ENCODE data around the gene TF.

The TF gene

GRCh38 chr3:133758568-133758928, 12.4 kb downstream of the TF start:
- Histone ChIP-seq H3K27ac (ENCODE audit: low read length) (no peak overlapping the region), H3K36me3 (ENCODE audit: control insufficient read depth in 1 of 2, insufficient read depth in 2 of 2, low read length in 2 of 2) (no peaks in the 10 kb centered on the region), H3K4me1 (ENCODE audit: control insufficient read depth in 1 of 2, insufficient read depth in 2 of 2, low read length in 2 of 2) (no peaks in the 10 kb centered on the region)

GRCh38 chr3:133758964-133759739, 13.0 kb downstream of the TF start:
- Histone ChIP-seq H3K27me3 (ENCODE audit: low read depth, low read length) (no peaks in the 10 kb centered on the region), H3K9me3 (ENCODE audit: control insufficient read depth in 1 of 2, low read length in 2 of 2) (no peaks in the 10 kb centered on the region), H3K27ac (ENCODE audit: low read length) (no peak overlapping the region), H3K36me3 (ENCODE audit: control insufficient read depth in 1 of 2, insufficient read depth in 2 of 2, low read length in 2 of 2) (no peaks in the 10 kb centered on the region), H3K4me1 (ENCODE audit: control insufficient read depth in 1 of 2, insufficient read depth in 2 of 2, low read length in 2 of 2) (peaks cover under 1 to 3% of the 10 kb centered on the region in 2 donors), H3K4me3 (ENCODE audit: low read depth in 1 of 2, low read length in 2 of 2) (no peak overlapping the region)

More at GRCh38 chr3:133758568-133758928, 12.4 kb downstream of the TF start:
- no peaks in the 10 kb centered on the region for H3K27me3 ChIP-seq (ENCODE audit: low read depth, low read length)
- no peak overlapping the region for H3K4me3 ChIP-seq (ENCODE audit: low read depth in 1 of 2, low read length in 2 of 2)
- no peaks in the 10 kb centered on the region for H3K9me3 ChIP-seq (ENCODE audit: control insufficient read depth in 1 of 2, low read length in 2 of 2)

GRCh38 chr3:133759740-133760305, 13.6 kb downstream of the TF start:
- Histone ChIP-seq H3K36me3 (ENCODE audit: control insufficient read depth in 1 of 2, insufficient read depth in 2 of 2, low read length in 2 of 2) (no peaks in the 10 kb centered on the region), H3K27ac (ENCODE audit: low read length) (no peak overlapping the region), H3K9me3 (ENCODE audit: control insufficient read depth in 1 of 2, low read length in 2 of 2) (no peaks in the 10 kb centered on the region), H3K4me3 (ENCODE audit: low read depth in 1 of 2, low read length in 2 of 2) (no peak overlapping the region), H3K27me3 (ENCODE audit: low read depth, low read length) (no peaks in the 10 kb centered on the region), H3K4me1 (ENCODE audit: control insufficient read depth in 1 of 2, insufficient read depth in 2 of 2, low read length in 2 of 2) (peaks cover 4 to 7% of the 10 kb centered on the region in 2 donors)

- Histone ChIP-seq H3K36me3 (ENCODE audit: control insufficient read depth in 1 of 2, insufficient read depth in 2 of 2, low read length in 2 of 2) (no peaks in the 10 kb centered on the region), H3K4me1 (ENCODE audit: control insufficient read depth in 1 of 2, insufficient read depth in 2 of 2, low read length in 2 of 2) (peaks cover 4 to 10% of the 10 kb centered on the region in 2 donors), H3K9me3 (ENCODE audit: control insufficient read depth in 1 of 2, low read length in 2 of 2) (no peaks in the 10 kb centered on the region), H3K4me3 (ENCODE audit: low read depth in 1 of 2, low read length in 2 of 2) (no peak overlapping the region), H3K27me3 (ENCODE audit: low read depth, low read length) (no peaks in the 10 kb centered on the region), H3K27ac (ENCODE audit: low read length) (no peak overlapping the region)
Measured at GRCh38 chr3:133760916-133761315, 14.7 kb downstream of the TF start.

- Histone ChIP-seq H3K27me3 (ENCODE audit: low read depth, low read length) (no peaks in the 10 kb centered on the region), H3K9me3 (ENCODE audit: control insufficient read depth in 1 of 2, low read length in 2 of 2) (no peaks in the 10 kb centered on the region), H3K36me3 (ENCODE audit: control insufficient read depth in 1 of 2, insufficient read depth in 2 of 2, low read length in 2 of 2) (no peaks in the 10 kb centered on the region), H3K4me3 (ENCODE audit: low read depth in 1 of 2, low read length in 2 of 2) (no peak overlapping the region), H3K27ac (ENCODE audit: low read length) (no peak overlapping the region), H3K4me1 (ENCODE audit: control insufficient read depth in 1 of 2, insufficient read depth in 2 of 2, low read length in 2 of 2) (peaks cover 4 to 10% of the 10 kb centered on the region in 2 donors)
Measured at GRCh38 chr3:133761605-133762484, 15.7 kb downstream of the TF start.

GRCh38 chr3:133762539-133762938, 16.3 kb downstream of the TF start:
- Histone ChIP-seq H3K9me3 (ENCODE audit: control insufficient read depth in 1 of 2, low read length in 2 of 2) (no peaks in the 10 kb centered on the region), H3K27ac (ENCODE audit: low read length) (no peak overlapping the region), H3K4me3 (ENCODE audit: low read depth in 1 of 2, low read length in 2 of 2) (no peak overlapping the region), H3K36me3 (ENCODE audit: control insufficient read depth in 1 of 2, insufficient read depth in 2 of 2, low read length in 2 of 2) (no peaks in the 10 kb centered on the region), H3K4me1 (ENCODE audit: control insufficient read depth in 1 of 2, insufficient read depth in 2 of 2, low read length in 2 of 2) (peaks cover 4 to 10% of the 10 kb centered on the region in 2 donors), H3K27me3 (ENCODE audit: low read depth, low read length) (no peaks in the 10 kb centered on the region)

GRCh38 chr3:133763797-133764683, 17.8 kb downstream of the TF start:
- Histone ChIP-seq H3K27ac (ENCODE audit: low read length) (no peak overlapping the region), H3K27me3 (ENCODE audit: low read depth, low read length) (no peaks in the 10 kb centered on the region), H3K4me1 (ENCODE audit: control insufficient read depth in 1 of 2, insufficient read depth in 2 of 2, low read length in 2 of 2) (peaks cover 4 to 10% of the 10 kb centered on the region in 2 donors), H3K9me3 (ENCODE audit: control insufficient read depth in 1 of 2, low read length in 2 of 2) (no peaks in the 10 kb centered on the region), H3K4me3 (ENCODE audit: low read depth in 1 of 2, low read length in 2 of 2) (no peak overlapping the region), H3K36me3 (ENCODE audit: control insufficient read depth in 1 of 2, insufficient read depth in 2 of 2, low read length in 2 of 2) (no peaks in the 10 kb centered on the region)

GRCh38 chr3:133765256-133765655, 19.1 kb downstream of the TF start:
- Histone ChIP-seq H3K27me3 (ENCODE audit: low read depth, low read length) (no peaks in the 10 kb centered on the region), H3K4me3 (ENCODE audit: low read depth in 1 of 2, low read length in 2 of 2) (no peak overlapping the region), H3K36me3 (ENCODE audit: control insufficient read depth in 1 of 2, insufficient read depth in 2 of 2, low read length in 2 of 2) (no peaks in the 10 kb centered on the region), H3K9me3 (ENCODE audit: control insufficient read depth in 1 of 2, low read length in 2 of 2) (no peaks in the 10 kb centered on the region), H3K4me1 (ENCODE audit: control insufficient read depth in 1 of 2, insufficient read depth in 2 of 2, low read length in 2 of 2) (peaks cover 4 to 10% of the 10 kb centered on the region in 2 donors), H3K27ac (ENCODE audit: low read length) (no peak overlapping the region)

GRCh38 chr3:133767607-133768006, 21.4 kb downstream of the TF start:
- Histone ChIP-seq H3K9me3 (ENCODE audit: control insufficient read depth in 1 of 2, low read length in 2 of 2) (no peaks in the 10 kb centered on the region), H3K27me3 (ENCODE audit: low read depth, low read length) (no peaks in the 10 kb centered on the region), H3K4me1 (ENCODE audit: control insufficient read depth in 1 of 2, insufficient read depth in 2 of 2, low read length in 2 of 2) (peaks cover 4 to 10% of the 10 kb centered on the region in 2 donors), H3K36me3 (ENCODE audit: control insufficient read depth in 1 of 2, insufficient read depth in 2 of 2, low read length in 2 of 2) (no peaks in the 10 kb centered on the region), H3K4me3 (ENCODE audit: low read depth in 1 of 2, low read length in 2 of 2) (no peak overlapping the region), H3K27ac (ENCODE audit: low read length) (no peak overlapping the region)

- Histone ChIP-seq H3K36me3 (ENCODE audit: control insufficient read depth in 1 of 2, insufficient read depth in 2 of 2, low read length in 2 of 2) (no peaks in the 10 kb centered on the region), H3K4me1 (ENCODE audit: control insufficient read depth in 1 of 2, insufficient read depth in 2 of 2, low read length in 2 of 2) (peaks cover 0 to 5% of the 10 kb centered on the region in 2 donors), H3K27me3 (ENCODE audit: low read depth, low read length) (no peaks in the 10 kb centered on the region), H3K9me3 (ENCODE audit: control insufficient read depth in 1 of 2, low read length in 2 of 2) (no peaks in the 10 kb centered on the region), H3K4me3 (ENCODE audit: low read depth in 1 of 2, low read length in 2 of 2) (no peak overlapping the region), H3K27ac (ENCODE audit: low read length) (no peak overlapping the region)
Measured at GRCh38 chr3:133769536-133769935, 23.3 kb downstream of the TF start.

All from muscle layer of duodenum (tissue), 2 donors.